Measurements from ENCODE around the gene GPR34. TPM values are rescaled to one million over a fixed set of nuclear protein-coding genes. Genes with fewer than 3 reads are reported as not detected.

Gene GPR34
- total RNA-seq, 1 donor from 2014 or later, result 23.4 TPM

GRCh38 chrX:41737065-41737464, 48.3 kb downstream of the GPR34 start:
- DNase-seq, result no peak

- DNase-seq, result no peak
These were observed 51.1 kb downstream of the GPR34 start for GRCh38 chrX:41739871-41740270.

Small RNA genes within 50 kb of the gene (small RNA-seq; reads per million reads assigned to genes)
- gene RN7SL144P, result not detected

Other genes starting within 250 kb of the GPR34 start
- gene NYX, start 241.6 kb upstream of the GPR34 start, total RNA-seq, result not detected
- gene GPR82, start 35.2 kb downstream of the GPR34 start, total RNA-seq, result not detected
- gene CASK, start 234.6 kb downstream of the GPR34 start, total RNA-seq, result 87.2 TPM